Fibroblast of skin of abdomen (primary cell): ENCODE data around the gene TMPRSS11E.
A peak's percentile ranks its signal among the peaks of the same experiment; 100 is the strongest.
"Not testable (repeated sequence)": the region's sequence is repeated elsewhere in the genome, so short reads cannot be mapped to it uniquely, and the experiment has no call there.

Experiments used
- DNase-seq: peaks from one replicate; pipeline ENCODE4 v3.0.0-alpha.2; 2013

Gene TMPRSS11E

DNA sequence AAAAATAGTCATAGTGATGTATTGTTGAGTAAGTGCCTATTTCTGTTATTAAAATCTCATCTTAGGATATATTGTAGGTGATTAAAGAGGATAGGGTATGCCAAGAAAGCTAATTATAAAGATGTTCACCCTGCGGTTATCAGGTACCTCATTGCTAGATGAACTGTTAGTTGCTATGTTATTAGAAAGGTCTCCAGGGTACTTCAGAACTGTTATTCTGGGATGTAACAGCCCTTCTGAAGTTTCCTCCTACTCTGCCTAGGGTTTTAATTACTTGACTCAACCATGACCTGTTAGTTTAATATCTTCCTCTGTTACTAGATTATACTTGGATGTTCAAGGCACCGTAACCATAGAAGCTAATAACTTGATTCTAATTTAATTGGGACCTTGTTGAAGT, 15.4 kb downstream of the TMPRSS11E start:
- DNase-seq = no peak

DNA sequence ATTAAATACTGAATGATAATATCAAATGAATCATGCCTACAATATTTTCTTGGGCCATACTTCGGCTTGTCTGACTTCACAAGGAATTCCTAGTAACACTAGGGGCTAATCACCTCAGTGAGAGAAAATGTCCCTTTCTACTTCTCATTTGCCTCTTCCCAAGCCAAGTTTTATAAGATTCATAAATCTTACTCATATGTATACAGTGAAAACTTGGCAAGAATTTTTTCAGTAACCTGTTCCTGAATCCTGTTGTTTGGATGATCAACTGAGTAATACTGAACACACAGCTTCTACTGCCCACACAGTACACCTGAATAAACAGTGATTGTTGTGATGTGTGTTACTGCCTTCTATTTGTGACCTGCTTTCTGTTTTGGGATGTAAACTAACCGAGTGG, 16.5 kb downstream of the TMPRSS11E start:
- DNase-seq = no peak

DNA sequence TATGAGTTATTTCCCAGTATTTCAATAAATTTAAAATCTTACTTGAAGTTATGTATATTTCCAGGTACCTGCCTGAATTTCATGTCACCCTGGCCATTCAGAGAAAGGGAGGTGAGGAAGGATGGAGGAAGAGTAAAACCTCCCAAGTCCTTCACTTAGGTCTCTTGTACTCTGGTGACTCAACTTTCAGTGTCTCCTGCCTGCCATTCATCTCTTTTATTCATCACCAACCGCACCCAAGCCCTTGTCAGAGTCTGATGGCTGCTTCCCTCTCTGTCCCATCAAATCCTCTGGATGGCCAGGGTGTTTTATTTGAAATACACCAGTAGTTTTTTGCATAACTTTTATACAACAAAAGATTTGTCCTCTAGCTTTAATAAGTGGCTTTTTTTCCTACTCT, 17.8 kb downstream of the TMPRSS11E start:
- no peak for DNase-seq

DNA sequence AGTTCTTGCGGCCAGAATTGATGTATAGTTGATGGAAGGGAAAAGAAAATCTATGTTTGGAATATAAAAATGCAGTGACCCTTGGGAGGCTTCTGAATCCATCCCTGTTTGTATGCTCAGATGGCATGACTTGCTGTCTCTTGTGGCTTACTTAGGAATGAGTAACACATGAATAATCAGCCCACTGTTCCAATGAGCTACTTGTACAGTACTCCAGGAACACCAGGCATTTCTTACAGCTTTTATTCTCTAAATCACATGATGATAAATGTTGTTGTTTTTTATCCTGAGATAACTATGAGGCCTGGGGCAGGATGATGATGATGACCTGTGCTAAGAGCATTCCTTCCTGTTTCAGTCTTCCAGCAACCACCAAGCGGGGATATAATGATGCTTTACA, 18.9 kb downstream of the TMPRSS11E start:
- DNase-seq = peak; percentile 72

DNA sequence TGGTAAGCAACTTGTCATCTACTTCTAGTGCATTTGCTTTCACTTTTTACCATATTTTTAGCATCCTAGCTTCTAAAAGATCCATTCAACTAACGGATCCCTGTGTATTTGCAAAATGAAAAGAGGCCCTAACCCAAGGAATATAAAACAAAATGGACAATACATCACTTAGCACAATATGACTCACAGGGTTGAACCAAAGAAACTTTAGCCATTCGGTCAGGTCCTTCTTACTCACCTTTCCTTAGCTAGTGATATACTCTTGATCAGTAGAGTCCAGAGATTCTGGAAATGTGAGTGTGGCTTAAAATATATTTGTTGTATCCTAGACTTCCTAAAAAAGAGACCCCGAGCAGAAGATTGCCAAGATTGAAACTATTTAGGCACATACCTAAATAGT, 19.5 kb downstream of the TMPRSS11E start:
- DNase-seq = no peak

DNA sequence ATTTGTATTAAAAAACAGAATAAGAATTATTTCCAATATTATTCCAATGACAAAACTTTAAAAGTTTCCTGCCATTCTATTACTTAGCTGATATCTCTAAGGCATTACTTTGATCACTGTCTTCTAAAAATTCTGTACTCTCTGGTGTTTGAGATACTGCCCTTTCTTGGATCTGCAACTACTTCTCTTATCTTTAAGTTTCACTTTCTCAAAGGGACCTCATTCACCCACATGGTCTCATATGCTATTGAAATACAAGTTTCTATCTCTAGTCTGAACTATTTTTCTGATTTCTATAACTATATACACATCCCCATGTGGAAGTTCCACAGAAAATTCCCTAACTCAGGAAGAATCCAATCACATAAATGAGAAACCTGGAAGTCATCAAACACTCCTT, 22.2 kb downstream of the TMPRSS11E start:
- no peak for DNase-seq

DNA sequence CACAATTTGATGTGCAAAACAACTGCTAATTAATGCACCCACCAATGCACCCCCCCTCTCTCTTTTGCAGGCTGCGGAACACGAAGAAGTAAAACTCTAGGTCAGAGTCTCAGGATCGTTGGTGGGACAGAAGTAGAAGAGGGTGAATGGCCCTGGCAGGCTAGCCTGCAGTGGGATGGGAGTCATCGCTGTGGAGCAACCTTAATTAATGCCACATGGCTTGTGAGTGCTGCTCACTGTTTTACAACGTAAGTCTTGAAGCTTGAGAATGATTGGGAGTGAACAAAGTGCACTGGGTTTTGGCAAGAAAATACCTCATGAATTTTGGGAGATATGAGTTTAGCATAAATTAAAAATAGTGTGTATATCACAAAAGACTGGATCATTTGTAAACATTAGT, 28.9 kb downstream of the TMPRSS11E start:
- peak; percentile 46 for DNase-seq

DNA sequence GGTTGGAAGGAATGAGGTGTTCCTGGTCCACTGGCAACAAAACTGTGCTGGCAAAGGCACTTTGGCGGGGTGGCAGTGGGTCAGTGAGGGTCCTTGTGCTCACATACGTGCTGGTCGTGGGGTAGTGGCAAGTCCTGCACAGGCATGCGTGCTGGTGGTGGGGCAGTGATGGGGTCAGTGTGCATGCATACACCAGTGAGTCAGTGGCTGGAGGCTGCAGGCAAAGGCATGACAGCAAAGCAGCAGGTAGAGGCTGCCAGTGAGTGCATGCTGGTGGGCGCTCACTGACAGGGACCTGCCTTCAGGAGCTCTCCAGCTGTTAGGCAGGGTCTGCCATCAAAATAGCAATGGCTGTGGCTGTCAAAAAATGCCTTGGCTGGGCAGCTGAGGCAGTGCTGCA, 42.1 kb downstream of the TMPRSS11E start:
- no peak for DNase-seq

DNA sequence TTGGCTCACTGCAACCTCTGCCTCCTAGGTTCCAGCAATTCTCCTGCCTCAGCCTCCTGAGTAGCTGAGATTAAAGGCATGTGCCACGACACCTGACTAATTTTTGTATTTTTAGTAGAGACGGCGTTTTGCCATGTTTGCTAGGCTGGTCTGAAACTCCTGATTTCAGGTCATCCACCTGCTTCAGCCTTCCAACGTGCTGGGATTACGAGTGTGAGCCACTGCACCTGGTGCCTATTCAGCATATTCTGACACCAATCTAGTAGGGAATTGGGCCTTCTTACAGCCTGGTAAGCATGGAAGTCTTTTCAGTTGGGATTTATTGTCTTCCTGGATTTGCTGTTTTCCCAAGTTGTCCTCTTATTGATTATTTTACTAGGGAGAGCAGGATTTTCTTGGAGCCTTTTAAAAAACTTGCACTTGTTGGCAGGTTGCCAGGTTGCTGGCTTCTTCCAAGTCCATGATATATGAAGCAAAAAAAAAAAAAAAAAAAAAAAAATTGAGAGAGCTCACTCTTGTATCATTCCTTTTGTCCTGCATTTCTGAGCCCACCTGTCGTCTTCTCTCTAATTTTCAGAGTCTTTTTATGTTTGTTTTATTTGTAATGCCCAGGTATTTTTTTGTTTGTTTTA, 43.7 kb downstream of the TMPRSS11E start:
- no peak for DNase-seq

DNA sequence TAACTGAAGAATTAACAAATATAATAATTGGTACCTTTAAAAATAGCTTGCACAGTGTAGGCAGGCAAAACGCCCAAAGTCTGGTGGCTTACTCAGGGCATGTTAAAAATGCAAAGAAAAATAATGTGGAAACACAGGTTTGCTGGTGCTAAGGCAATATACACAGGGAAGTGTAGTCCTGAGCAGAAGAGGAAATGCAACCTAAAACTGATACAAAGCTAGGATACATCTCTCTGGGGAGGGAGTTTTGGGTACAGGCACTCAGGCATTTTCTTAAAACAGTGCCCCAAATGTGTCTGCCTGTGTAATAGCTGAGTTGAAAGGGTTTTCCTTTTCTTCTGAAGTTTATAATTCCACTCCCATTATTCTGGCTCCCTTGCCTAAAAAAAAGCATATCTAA, 47.4 kb downstream of the TMPRSS11E start:
- no peak for DNase-seq

DNA sequence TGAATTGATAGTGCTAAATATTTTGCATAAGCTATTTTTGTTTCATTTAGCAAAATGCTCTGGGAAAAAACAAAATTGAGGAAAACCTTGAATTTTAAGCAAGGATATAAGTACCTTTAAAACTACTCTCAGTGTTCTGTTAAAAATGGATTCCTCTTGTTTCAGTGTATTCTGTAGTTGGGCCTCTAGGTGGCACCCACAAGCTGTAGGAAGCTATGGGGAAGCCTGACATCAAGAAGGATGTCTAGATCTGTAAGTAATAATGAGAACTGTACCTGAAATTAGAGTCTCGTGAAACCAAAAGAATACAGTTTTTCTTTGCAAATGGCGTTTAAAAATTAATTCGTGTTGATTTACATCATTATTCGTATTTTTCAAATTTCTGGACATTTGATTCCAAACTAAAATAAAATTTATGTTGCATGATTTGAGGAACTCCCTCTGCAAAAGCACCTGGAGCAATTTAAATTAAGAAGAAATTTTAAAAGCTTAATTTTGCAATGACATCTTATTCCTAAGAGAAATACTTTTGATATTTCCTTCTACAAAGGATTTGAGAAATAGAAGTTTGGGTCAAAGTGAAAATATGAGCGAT, 51.2 kb downstream of the TMPRSS11E start:
- peak; percentile 50 for DNase-seq

DNA sequence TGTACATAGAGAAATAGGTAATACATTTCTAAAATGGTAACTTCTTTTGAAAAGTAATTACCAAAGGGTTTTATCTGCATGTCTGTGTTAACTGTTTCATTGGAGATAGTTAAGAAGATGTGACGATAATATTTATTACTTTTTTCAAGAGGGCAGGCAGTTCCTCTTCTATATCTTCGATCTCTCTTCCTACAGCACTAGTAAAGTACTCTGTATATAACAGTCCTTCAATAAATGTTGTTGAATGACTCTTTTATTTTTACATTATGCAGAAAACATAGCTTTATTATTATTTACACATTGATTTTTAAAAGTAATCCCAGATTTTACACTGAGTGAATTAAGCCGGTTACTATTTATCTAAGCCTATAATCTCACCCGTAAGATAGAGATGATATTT, 51.8 kb downstream of the TMPRSS11E start:
- no peak for DNase-seq

DNA sequence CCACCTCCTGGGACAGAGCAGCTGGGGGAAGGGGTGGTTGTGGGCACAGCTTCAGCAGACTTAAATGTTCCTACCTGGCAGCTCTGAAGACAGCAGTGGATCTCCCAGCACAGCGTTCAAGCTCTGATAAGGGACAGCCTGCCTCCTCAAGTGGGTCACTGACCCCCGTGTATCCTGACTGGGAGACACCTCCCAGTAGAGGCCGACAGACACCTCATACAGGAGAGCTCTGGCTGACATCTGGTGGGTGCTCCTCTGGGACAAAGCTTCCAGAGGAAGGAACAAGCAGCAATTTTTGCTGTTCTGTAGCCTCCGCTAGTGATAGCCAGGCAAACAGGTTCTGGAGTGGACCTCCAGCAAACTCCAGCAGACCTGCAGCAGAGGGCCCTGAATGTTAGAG, 56.2 kb downstream of the TMPRSS11E start:
- DNase-seq = not testable (repeated sequence)

DNA sequence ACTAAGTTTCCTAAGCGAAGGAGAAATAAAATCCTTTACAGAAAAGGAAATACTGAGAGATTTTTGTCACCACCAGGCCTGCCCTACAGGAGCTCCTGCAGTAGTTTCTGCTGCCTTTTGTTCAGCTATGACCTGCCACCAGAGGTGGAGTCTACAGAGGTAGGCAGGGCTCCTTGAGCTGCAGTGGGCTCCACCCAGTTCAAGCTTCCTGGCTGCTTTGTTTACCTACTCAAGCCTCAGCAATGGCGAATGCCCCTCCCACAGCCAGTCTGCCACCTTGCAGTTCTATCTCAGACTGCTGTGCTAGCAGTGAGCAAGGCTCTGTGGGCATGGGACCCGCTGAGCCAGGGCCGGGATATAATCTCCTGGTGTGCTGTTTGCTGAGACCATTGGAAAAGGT, 57.6 kb downstream of the TMPRSS11E start:
- DNase-seq = not testable (repeated sequence)

DNA sequence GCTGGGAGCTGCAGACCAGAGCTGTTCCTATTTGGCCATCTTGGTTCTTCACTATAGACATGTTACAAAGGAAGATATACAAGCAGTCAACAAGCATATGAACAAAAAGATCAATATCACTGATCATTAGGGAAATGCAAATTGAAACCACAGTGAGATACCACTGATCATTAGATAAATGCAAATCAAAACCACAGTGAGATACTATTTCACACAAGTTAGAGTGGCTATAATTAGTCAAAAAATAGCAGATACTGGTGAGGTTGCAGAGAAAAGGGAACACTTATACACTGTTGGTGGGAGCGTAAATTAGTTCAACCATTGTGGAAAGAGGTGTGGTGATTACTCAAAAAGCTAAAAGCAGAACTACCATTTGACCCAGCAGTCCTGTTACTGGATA, 58.2 kb downstream of the TMPRSS11E start:
- not testable (repeated sequence) for DNase-seq

DNA sequence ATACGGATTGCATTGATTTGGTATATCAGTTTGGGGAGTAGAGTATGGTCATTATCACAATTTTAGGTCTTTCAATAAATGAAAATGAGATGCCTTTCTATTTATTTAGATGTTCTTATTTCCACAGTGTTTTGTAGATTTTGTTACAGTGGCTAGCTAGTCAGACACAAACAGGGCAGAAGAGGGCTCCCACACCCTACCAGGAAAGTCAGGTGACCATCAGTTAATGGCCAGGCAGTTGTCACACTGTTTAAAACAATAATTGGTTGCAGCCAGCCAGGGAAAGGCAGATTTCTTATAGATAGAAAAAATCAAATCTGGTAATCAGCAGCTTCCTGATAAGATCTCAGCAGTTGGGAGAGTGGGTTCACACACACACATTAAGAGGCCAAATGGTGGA, 71.6 kb downstream of the TMPRSS11E start:
- DNase-seq = no peak

DNA sequence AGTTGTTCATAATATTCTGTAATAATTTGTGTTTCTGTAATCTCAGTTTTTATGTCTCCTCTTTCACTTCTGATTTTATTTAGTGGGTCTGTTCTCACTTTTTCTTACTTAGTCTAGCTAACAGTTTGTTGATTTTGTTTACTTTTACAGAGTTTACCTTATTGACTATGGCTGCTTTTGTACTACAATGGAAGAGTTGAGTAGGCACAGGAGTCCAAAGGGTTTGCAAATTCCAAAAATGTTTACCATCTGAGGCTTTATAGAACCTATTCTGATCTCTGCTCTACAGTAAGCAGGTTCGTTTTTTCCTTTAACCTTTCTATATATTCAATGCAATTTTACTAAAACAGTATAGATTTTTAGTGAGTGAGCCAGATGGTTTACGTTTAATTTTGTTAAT, 73.7 kb downstream of the TMPRSS11E start:
- DNase-seq = no peak

DNA sequence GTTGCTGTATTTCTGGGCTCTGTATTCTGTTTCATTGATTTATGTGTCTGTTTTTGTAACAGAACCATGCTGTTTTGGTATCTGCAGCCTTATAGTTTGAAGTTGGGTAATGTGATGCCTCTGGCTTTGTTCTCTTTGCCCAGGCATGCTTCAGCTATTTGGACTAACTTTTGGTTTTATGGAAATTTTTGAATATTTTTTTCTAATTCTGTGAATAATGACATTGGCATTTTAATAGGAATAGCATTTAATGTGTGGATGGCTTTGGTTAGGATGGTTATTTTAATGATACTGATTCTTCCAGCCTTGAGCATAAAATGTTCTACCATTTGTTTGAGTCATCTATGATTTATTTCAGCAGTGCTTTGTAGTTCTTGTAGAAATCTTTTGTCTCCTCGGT, 75.0 kb downstream of the TMPRSS11E start:
- not testable (repeated sequence) for DNase-seq

DNA sequence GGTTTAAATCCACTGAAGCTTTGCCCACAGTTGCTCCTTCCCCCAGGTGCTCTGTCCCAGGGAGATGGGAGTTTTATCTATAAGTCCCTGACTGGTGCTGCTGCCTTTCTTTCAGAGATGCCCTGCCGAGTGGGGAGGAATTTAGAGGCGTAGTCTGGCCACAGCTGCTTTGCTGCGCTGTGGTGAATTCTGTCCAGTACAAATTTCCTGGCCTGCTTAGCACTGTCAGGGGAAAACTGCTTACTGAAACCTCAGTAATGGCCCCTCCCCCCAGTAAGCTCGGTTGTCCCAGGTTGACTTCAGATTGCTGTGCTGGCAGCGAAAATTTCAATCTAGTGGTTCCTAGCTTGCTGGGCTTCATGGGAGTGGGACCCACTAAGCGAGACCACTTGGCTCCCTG, 88.7 kb downstream of the TMPRSS11E start:
- no peak for DNase-seq

DNA sequence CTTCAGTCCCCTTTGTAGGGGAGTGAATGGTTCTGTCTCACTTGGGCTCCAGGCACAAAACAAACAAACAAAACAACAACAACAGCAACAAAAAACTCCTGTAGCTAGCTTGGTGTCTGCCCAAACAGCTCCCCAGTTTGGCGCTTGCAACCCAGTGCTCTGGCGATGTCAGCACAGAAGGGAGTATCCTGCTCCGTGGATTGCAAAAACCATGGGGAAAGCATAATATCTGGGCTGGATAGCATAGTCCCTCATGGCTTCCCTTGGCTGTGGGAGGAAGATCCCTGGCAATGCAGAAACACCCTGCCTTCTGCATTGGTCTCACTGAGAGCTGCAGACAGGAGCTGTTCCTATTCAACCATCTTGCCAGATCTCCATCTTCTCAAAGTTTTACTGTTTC, 89.1 kb downstream of the TMPRSS11E start:
- DNase-seq = no peak

DNA sequence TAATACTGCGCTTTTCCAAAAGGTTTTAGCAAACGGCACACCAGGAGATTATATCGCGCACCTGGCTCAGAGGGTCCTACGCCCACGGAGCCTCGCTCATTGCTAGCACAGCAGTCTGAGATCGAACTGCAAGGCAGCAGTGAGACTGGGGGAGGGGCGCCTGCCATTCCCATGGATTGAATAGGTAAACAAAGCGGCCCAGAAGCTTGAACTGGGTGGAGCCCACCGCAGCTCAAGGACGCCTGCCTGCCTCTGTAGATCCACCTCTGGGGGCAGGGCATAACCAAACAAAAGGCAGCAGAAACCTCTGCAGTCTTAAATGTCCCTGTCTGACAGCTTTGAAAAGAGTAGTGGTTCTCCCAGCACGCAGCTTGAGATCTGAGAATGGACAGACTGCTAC, 95.5 kb downstream of the TMPRSS11E start:
- DNase-seq = not testable (repeated sequence)
